ENCODE data around the gene CDH13.

GRCh38 chr16:83728492-83728891 lies 1101.7 kb downstream of the CDH13 start:
- TF ChIP-seq CTCF (IDR thresholded peaks at IDR 0.05) (no peak), POLR2A (IDR thresholded peaks at IDR 0.05) (no peak)

All from adrenal gland (tissue), 5 donors.